HG02763 (cell line): ENCODE results near the gene NCKIPSD.
A peak's percentile ranks its signal among the peaks of the same experiment; 100 is the strongest.

Experiments used
- ATAC-seq: cut with Tn5 transposase; IDR thresholded peaks from one replicate; pipeline ENCODE4 v1.9.1; 2021; ENCODE audit warnings: mild to moderate bottlenecking, moderate library complexity; ENCODE audit not compliant: unreplicated experiment

NCKIPSD gene

DNA sequence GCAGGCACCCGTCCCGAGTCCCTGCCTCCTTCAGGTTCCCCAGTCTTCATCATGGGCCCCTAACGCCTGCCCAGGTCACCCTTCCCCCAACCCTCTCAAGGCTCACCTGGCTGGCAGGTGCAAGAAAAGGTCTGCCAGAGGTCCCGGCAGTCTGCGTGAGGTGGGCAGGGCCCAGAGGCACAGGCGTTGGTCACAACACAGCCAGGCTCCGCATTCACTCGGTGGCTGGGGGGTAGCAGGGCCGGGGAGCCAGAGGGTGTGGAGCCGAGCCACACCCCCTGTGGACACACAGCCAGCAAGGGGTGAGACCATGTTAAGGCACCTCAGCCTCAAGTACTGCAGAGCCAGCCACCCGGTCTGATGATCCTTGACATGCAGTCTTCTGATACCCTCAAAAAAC lies 33.9 kb downstream of the NCKIPSD start:
- ATAC-seq = no peak

GRCh38 chr3:48650723-48651122 lies 35.0 kb downstream of the NCKIPSD start:
- ATAC-seq = no peak

DNA sequence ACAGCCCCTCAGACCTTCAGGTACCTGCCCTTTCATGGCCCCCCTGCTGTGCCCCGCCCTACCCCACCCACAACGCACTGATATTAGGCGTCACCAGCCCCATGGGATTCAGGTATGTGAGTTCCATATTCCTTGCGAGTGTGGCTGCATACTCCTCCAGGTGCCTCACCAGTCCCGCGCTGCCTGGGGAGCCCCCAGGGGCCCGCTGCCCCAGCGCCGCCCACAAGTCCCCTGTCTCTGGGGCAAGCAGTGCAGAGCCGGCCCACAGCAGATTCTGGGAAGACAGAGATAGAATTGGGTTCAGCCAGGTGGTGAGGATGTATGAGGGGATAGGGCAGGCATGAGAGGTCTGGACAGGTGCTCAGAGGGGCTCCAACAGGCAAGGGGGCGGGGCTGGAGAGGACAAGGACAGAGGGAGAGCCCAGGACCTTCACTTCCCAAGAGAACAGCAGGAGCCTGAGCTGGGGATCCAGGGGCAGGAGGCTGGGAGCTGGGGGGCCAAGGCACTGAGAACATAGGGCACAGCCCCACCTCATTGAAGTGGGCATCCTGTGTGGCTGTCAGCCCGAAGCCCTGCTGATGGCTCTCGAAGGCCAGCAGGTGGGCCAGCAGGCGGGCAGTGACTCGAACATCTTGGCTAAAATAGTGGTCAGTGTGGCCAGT lies 37.4 kb downstream of the NCKIPSD start:
- no peak for ATAC-seq

DNA sequence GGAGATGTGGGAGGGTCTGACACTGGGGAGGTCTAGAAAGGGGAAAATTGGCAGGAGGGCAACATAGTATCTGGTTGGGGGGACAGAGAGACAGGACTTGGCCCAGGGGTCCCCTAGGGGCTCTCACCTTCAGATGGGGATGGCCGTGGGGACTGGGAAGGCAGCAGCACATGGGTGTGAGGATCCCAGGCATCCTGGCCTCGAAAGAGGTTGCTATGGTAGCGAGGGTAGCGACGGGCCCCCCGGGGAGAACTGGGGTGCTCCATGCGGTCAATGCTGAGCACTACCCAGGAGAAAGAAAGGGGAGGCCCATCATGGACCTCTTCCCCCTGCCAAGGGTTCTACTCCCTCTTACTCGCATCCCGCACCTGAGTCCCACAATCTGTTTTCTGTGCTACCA lies 38.0 kb downstream of the NCKIPSD start:
- no peak for ATAC-seq

- ATAC-seq = no peak
Measured at GRCh38 chr3:48644898-48645760, 40.6 kb downstream of the NCKIPSD start.

DNA sequence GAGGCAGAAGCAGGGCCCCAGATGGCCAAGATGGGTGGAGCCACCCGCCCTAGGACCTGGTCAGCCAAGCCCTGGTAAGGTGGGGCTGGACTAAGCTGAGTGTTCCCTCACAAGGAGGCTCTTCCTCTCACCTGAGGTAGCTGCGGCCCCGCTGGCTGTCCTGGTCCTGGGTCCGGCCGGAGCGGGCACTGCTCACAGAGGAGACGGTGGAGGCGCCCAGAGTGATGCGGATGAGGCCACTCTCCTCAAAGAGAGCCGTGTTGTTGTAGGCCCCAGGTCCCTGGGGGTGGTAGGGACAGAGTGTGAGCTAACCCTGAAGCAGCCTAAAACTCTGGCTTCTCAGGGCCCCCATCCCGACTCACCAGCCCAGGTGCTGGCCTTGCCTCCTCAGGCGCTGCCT lies 43.1 kb downstream of the NCKIPSD start:
- no peak for ATAC-seq

- no peak for ATAC-seq
Measured at GRCh38 chr3:48641396-48641795, 44.3 kb downstream of the NCKIPSD start.

- no peak for ATAC-seq
Measured at GRCh38 chr3:48639944-48640606, 45.6 kb downstream of the NCKIPSD start.

DNA sequence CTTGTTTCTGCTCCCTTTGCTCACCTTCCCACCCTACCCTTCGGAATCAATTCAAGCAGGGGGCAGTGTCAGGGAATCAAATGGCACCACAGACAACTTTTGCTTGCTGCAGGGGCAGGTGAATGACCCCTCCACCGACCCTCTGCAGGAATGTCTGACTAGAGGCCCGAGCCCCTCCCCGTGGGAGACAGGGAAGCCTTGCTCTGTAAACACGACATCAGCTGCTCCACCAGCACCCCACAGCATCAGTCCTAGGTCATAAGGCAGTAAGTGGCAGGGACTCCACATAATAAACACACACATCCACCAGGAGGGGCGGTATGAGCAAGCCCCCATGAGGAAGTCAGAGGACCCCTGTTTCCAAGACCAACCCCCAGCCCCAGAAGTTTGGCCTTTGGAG lies 48.4 kb downstream of the NCKIPSD start:
- ATAC-seq = no peak

- ATAC-seq = no peak
Measured at GRCh38 chr3:48636149-48636655, 49.5 kb downstream of the NCKIPSD start.

- ATAC-seq = peak; percentile 91
Measured at GRCh38 chr3:48635222-48636021, 50.3 kb downstream of the NCKIPSD start, which contains the start of gene SLC26A6. TSS of gene SLC26A6 (minus strand) at chr3:48635461. CDS start at chr3:48635393, 68 bp downstream.

GRCh38 chr3:48634661-48635221 lies 51.0 kb downstream of the NCKIPSD start:
- ATAC-seq = peak; percentile 14

- ATAC-seq = no peak
Measured at GRCh38 chr3:48633743-48634142, 52.0 kb downstream of the NCKIPSD start.

- ATAC-seq = no peak
Measured at GRCh38 chr3:48633256-48633655, 52.5 kb downstream of the NCKIPSD start.

GRCh38 chr3:48631516-48632448 lies 53.9 kb downstream of the NCKIPSD start:
- no peak for ATAC-seq

DNA sequence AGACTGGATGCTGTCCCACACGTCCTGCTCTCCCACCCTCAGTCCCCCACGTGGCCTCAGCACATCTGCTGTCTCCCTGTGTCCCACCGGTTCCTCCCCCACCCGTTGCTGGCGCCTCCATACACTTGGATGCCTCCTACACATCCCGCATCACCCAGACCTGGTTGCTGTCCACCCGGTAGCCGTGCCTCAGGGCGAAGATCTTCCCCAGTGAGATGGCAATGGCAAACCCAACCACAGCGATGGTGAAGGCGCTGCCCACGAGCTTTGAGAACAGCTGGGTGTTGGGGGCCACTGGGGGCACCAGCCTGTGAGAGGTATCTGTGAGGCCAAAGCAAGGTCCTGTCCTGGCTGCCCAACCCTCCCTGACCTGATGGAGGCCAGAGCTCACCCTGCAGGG lies 54.9 kb downstream of the NCKIPSD start:
- ATAC-seq = no peak

GRCh38 chr3:48630407-48630806 lies 55.3 kb downstream of the NCKIPSD start:
- ATAC-seq = no peak

DNA sequence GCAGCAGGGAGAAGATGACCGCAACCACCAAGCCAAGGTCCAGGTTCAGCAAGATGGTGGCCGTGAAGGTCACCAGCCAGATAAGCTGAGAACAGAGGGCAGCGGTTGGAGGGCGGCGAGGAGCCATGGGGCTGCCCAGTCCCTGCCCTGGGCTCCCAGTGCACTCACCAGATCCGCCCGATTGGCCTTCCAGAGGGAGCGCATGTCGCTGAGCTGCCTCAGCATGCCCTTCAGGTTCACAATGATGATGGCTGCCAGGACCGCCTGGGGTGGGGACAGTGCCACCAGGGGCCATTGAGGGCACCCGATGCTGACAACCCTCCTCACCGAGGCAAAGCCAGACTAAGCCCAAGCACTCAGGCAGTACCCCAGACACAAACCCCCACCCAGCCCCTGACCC lies 55.8 kb downstream of the NCKIPSD start:
- ATAC-seq = no peak

- no peak for ATAC-seq
Measured at GRCh38 chr3:48628277-48629017, 57.3 kb downstream of the NCKIPSD start.
